GM23338 (cell line): ENCODE data around the gene PHKA2. TPM values are rescaled to one million over a fixed set of nuclear protein-coding genes. Genes with fewer than 3 reads are reported as not detected.

ENCODE experiments used
- ATAC-seq: fragments of 200-7000 bp; cut with Tn5 transposase; 3 replicates; pipeline ENCODE4 v1.9.1; 2020
- DNase-seq: peaks from one replicate; pipeline ENCODE4 v3.0.0-alpha.2; 2015; ENCODE audit warnings: low spot score
- H2AFZ ChIP-seq: fragments of 200-600 bp; sonication (generic); 2 replicates; pipeline ENCODE4 v1.8.0; 2016; ENCODE audit warnings: antibody characterized with exemption, mild to moderate bottlenecking, moderate library complexity
- H3F3A ChIP-seq: fragments of 200-600 bp; sonication (generic); replicated peaks from 2 replicates; pipeline ENCODE4 v1.8.0; 2017; ENCODE audit warnings: antibody characterized with exemption, mixed run types, low read depth
- H3K27ac ChIP-seq: fragments of 200-600 bp; sonication (generic); 2 replicates; pipeline ENCODE4 v1.6.1; 2016; ENCODE audit warnings: low read depth
- H3K27me3 ChIP-seq: fragments of 200-600 bp; sonication (generic); 2 replicates; pipeline ENCODE4 v1.8.0; 2016; ENCODE audit warnings: mild to moderate bottlenecking, mixed run types, moderate library complexity; ENCODE audit not compliant: insufficient read depth
- H3K36me3 ChIP-seq: fragments of 200-600 bp; sonication (generic); 2 replicates; pipeline ENCODE4 v1.8.0; 2016; ENCODE audit warnings: mild to moderate bottlenecking; ENCODE audit not compliant: insufficient read depth
- H3K4me1 ChIP-seq: fragments of 200-600 bp; sonication (generic); 2 replicates; pipeline ENCODE4 v1.8.0; 2016; ENCODE audit warnings: mild to moderate bottlenecking, moderate library complexity; ENCODE audit not compliant: insufficient read depth
- H3K4me2 ChIP-seq: fragments of 200-600 bp; sonication (generic); 2 replicates; pipeline ENCODE4 v1.7.1; 2017; ENCODE audit warnings: mixed run types
- H3K4me3 ChIP-seq: fragments of 200-600 bp; sonication (generic); 2 replicates; pipeline ENCODE4 v1.6.1; 2016; ENCODE audit warnings: mixed run types
- H3K79me2 ChIP-seq: fragments of 200-600 bp; sonication (generic); replicated peaks from 2 replicates; pipeline ENCODE4 v1.8.0; 2017; ENCODE audit warnings: mild to moderate bottlenecking; ENCODE audit not compliant: insufficient read depth
- H3K9me2 ChIP-seq: fragments of 200-600 bp; sonication (generic); 2 replicates; pipeline ENCODE4 v1.8.0; 2017; ENCODE audit not compliant: insufficient read depth
- H4K20me1 ChIP-seq: fragments of 200-600 bp; sonication (generic); replicated peaks from 2 replicates; pipeline ENCODE4 v1.8.0; 2017; ENCODE audit warnings: mild to moderate bottlenecking; ENCODE audit not compliant: insufficient read depth
- H3K27ac Mint-ChIP-seq: 2 replicates; pipeline ENCODE4 v1.8.0; 2020; ENCODE audit warnings: inconsistent platforms, mild to moderate bottlenecking, moderate library complexity, mixed read lengths
- H3K27me3 Mint-ChIP-seq: 3 replicates; pipeline ENCODE4 v1.8.0; 2022; ENCODE audit warnings: low read depth, mild to moderate bottlenecking, moderate library complexity, mixed read lengths, inconsistent platforms; ENCODE audit not compliant: insufficient read depth, poor library complexity
- H3K36me3 Mint-ChIP-seq: 3 replicates; pipeline ENCODE4 v1.8.0; 2021; ENCODE audit warnings: low read depth, mild to moderate bottlenecking, inconsistent platforms, moderate library complexity, mixed read lengths
- H3K4me1 Mint-ChIP-seq: 3 replicates; pipeline ENCODE4 v1.8.0; 2020; ENCODE audit warnings: mild to moderate bottlenecking, inconsistent platforms, mixed read lengths
- H3K4me3 Mint-ChIP-seq: 3 replicates; pipeline ENCODE4 v1.8.0; 2021; ENCODE audit warnings: moderate library complexity, mild to moderate bottlenecking, inconsistent platforms, mixed read lengths
- H3K9me3 Mint-ChIP-seq: 3 replicates; pipeline ENCODE4 v1.8.0; 2020; ENCODE audit warnings: moderate library complexity, mild to moderate bottlenecking, inconsistent platforms, mixed read lengths
- CREB1 ChIP-seq: fragments of 250-450 bp; sonication (Bioruptor Pico); IDR thresholded peaks from 2 replicates; pipeline ENCODE4 v1.5.0; 2020; ENCODE audit warnings: low read depth, mild to moderate bottlenecking, moderate library complexity
- ETS1 ChIP-seq: IDR thresholded peaks from 2 replicates; pipeline ENCODE4 v1.6.1; 2016; ENCODE audit warnings: antibody characterized with exemption
- EZH2 ChIP-seq: fragments of 200-600 bp; sonication (generic); IDR thresholded peaks from one replicate; pipeline ENCODE4 v1.8.0; 2017; ENCODE audit warnings: antibody characterized with exemption, mild to moderate bottlenecking, low read depth; ENCODE audit not compliant: unreplicated experiment
- EZH2phosphoT487 ChIP-seq: fragments of 200-600 bp; sonication (generic); IDR thresholded peaks from one replicate; pipeline ENCODE4 v1.8.1; 2018; ENCODE audit warnings: antibody characterized with exemption; ENCODE audit not compliant: unreplicated experiment
- JUNB ChIP-seq: IDR thresholded peaks from one replicate; pipeline ENCODE4 v1.6.1; 2016; ENCODE audit warnings: antibody characterized with exemption; ENCODE audit not compliant: unreplicated experiment
- NANOG ChIP-seq: IDR thresholded peaks from 2 replicates; pipeline ENCODE4 v1.6.1; 2016; ENCODE audit warnings: antibody characterized with exemption, borderline replicate concordance
- POLR2AphosphoS5 ChIP-seq: IDR thresholded peaks from 2 replicates; pipeline ENCODE4 v1.6.1; 2016; ENCODE audit warnings: antibody characterized with exemption, low read depth
- STAT1 ChIP-seq: IDR thresholded peaks from one replicate; pipeline ENCODE4 v1.6.1; 2016; ENCODE audit warnings: antibody characterized with exemption; ENCODE audit not compliant: unreplicated experiment
- ZNF114 ChIP-seq: fragments of 250-450 bp; sonication (Bioruptor Pico); IDR thresholded peaks from 2 replicates; pipeline ENCODE4 v1.5.0; 2020; ENCODE audit warnings: mild to moderate bottlenecking, moderate library complexity
- ZNF331 ChIP-seq: fragments of 250-450 bp; sonication (Bioruptor Pico); IDR thresholded peaks from 2 replicates; pipeline ENCODE4 v1.5.0; 2020; ENCODE audit warnings: low read depth, mild to moderate bottlenecking, moderate library complexity
- ZNF462 ChIP-seq: fragments of 250-450 bp; sonication (Bioruptor Pico); IDR thresholded peaks from 2 replicates; pipeline ENCODE4 v1.5.0; 2020; ENCODE audit warnings: mild to moderate bottlenecking, moderate library complexity
- polyA plus RNA-seq: library from polyadenylated mRNA; unstranded; fragments of >200 nt; fragmentation: Nextera tagmentation; extraction: Ambion mirVana; gene quantifications from 2 replicates; pipeline ENCODE4 v1.2.1, GENCODE V29; 2016
- total RNA-seq: library from RNA; depleted of rRNA; stranded (reverse); fragments of >200 nt; shearing (Covaris generic); gene quantifications from 2 replicates; pipeline ENCODE4 v1.2.3, GENCODE V29; 2014
- TF ChIP-seq, protein P1 (sequence below): IDR thresholded peaks from one replicate; pipeline ENCODE4 v1.6.1; 2018; ENCODE audit warnings: antibody characterized with exemption; ENCODE audit not compliant: unreplicated experiment
- TF ChIP-seq, protein P2 (sequence below), 2 experiments: fragments of 200-600 bp in 1 of 2; sonication (generic) in 1 of 2; conservative IDR thresholded peaks; 2 replicates each; pipeline versions ENCODE4 v1.5.1 to v1.6.1; 2016 to 2017; ENCODE audit warnings: antibody characterized with exemption in 2 of 2, low read depth in 2 of 2, mild to moderate bottlenecking in 2 of 2, moderate library complexity in 1 of 2

Gene PHKA2
- total and polyA plus RNA-seq, 2 experiments from 2014 or later = 8.0 to 23.9 TPM

GRCh38 chrX:18887825-18888212, 96.1 kb downstream of the PHKA2 start (continued):
- TF ChIP-seq EZH2 = no peak

DNA sequence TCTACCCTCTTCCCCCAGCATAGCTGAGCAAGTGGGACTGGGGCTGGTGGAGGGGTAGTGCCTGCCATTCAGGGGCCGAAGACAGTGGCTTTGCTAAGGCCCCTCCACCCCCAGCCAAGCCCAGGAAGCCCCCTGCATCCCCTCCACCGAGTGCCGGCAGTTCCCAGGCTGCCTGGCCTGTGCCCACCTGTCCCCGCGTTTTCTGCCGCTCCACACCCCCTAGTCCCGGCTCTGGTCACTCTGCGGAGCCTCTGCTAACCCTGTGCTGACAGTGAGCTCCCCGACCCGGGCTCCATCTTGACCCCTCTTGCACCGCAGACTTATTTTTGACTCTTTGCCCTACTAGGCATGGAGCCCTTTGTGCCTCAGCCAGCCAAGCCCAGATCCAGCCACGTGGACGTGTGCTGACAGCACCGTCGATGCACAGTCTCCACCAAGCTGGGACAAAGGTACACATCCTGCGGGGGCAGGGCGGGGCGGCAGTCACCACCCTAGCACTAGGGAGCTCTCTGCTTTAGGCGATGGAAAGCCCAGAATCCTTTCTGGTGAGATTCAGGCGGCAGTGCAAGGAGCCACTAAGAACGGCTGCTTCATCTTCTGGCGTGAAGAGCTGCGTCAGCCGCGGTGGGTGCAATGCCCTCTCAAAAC, 96.6 kb downstream of the PHKA2 start:
- peak; percentile 11 for ATAC-seq

More for the DNA sequence above, 96.6 kb downstream of the PHKA2 start:
- peak overlapping the region; percentile 75 for H3K4me3 Mint-ChIP-seq
- no peaks in the 10 kb centered on the region for H3K36me3 Mint-ChIP-seq
- Histone ChIP-seq H3K27ac (no peak overlapping the region), H3K36me3 (no peaks in the 10 kb centered on the region), H3K27me3 (no peaks in the 10 kb centered on the region), H2AFZ (no peak overlapping the region), H3K9me2 (no peaks in the 10 kb centered on the region), H3K79me2 (no peaks in the 10 kb centered on the region), H4K20me1 (no peaks in the 10 kb centered on the region), H3K4me3 (peak overlapping the region; percentile 51), H3K4me1 (no peaks in the 10 kb centered on the region), H3F3A (no peaks in the 10 kb centered on the region), H3K4me2 (peak overlapping the region; percentile 74)
- peaks cover 26% of the 10 kb centered on the region for H3K4me1 Mint-ChIP-seq
- H3K27ac Mint-ChIP-seq = no peak overlapping the region
- TF ChIP-seq ZNF462 (CRISPR knock-in tag) = no peak
- TF ChIP-seq ZNF331 = no peak
- TF ChIP-seq, protein P1, sequence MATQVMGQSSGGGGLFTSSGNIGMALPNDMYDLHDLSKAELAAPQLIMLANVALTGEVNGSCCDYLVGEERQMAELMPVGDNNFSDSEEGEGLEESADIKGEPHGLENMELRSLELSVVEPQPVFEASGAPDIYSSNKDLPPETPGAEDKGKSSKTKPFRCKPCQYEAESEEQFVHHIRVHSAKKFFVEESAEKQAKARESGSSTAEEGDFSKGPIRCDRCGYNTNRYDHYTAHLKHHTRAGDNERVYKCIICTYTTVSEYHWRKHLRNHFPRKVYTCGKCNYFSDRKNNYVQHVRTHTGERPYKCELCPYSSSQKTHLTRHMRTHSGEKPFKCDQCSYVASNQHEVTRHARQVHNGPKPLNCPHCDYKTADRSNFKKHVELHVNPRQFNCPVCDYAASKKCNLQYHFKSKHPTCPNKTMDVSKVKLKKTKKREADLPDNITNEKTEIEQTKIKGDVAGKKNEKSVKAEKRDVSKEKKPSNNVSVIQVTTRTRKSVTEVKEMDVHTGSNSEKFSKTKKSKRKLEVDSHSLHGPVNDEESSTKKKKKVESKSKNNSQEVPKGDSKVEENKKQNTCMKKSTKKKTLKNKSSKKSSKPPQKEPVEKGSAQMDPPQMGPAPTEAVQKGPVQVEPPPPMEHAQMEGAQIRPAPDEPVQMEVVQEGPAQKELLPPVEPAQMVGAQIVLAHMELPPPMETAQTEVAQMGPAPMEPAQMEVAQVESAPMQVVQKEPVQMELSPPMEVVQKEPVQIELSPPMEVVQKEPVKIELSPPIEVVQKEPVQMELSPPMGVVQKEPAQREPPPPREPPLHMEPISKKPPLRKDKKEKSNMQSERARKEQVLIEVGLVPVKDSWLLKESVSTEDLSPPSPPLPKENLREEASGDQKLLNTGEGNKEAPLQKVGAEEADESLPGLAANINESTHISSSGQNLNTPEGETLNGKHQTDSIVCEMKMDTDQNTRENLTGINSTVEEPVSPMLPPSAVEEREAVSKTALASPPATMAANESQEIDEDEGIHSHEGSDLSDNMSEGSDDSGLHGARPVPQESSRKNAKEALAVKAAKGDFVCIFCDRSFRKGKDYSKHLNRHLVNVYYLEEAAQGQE = no peak
- no peak for TF ChIP-seq JUNB
- no peak for TF ChIP-seq ZNF114 (CRISPR knock-in tag)
- TF ChIP-seq CREB1 (CRISPR knock-in tag) = no peak
- no peak for TF ChIP-seq NANOG
- no peak for TF ChIP-seq EZH2
- TF ChIP-seq, protein P2, sequence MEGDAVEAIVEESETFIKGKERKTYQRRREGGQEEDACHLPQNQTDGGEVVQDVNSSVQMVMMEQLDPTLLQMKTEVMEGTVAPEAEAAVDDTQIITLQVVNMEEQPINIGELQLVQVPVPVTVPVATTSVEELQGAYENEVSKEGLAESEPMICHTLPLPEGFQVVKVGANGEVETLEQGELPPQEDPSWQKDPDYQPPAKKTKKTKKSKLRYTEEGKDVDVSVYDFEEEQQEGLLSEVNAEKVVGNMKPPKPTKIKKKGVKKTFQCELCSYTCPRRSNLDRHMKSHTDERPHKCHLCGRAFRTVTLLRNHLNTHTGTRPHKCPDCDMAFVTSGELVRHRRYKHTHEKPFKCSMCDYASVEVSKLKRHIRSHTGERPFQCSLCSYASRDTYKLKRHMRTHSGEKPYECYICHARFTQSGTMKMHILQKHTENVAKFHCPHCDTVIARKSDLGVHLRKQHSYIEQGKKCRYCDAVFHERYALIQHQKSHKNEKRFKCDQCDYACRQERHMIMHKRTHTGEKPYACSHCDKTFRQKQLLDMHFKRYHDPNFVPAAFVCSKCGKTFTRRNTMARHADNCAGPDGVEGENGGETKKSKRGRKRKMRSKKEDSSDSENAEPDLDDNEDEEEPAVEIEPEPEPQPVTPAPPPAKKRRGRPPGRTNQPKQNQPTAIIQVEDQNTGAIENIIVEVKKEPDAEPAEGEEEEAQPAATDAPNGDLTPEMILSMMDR (conservative IDR thresholded peaks at IDR 0.05; ENCODE audit: low read depth in 2 of 2) = no peak
- TF ChIP-seq POLR2AphosphoS5 = no peak
- TF ChIP-seq EZH2phosphoT487 = no peak
- no peak for TF ChIP-seq ETS1
- no peak for TF ChIP-seq STAT1
- H3K27me3 Mint-ChIP-seq = peaks cover 18% of the 10 kb centered on the region
- peak; percentile 21 for DNase-seq
- no peaks in the 10 kb centered on the region; the same call in none of the 3 replicates for H3K9me3 Mint-ChIP-seq
